ENCODE measurements around the gene SYT8.

The SYT8 gene

DNA sequence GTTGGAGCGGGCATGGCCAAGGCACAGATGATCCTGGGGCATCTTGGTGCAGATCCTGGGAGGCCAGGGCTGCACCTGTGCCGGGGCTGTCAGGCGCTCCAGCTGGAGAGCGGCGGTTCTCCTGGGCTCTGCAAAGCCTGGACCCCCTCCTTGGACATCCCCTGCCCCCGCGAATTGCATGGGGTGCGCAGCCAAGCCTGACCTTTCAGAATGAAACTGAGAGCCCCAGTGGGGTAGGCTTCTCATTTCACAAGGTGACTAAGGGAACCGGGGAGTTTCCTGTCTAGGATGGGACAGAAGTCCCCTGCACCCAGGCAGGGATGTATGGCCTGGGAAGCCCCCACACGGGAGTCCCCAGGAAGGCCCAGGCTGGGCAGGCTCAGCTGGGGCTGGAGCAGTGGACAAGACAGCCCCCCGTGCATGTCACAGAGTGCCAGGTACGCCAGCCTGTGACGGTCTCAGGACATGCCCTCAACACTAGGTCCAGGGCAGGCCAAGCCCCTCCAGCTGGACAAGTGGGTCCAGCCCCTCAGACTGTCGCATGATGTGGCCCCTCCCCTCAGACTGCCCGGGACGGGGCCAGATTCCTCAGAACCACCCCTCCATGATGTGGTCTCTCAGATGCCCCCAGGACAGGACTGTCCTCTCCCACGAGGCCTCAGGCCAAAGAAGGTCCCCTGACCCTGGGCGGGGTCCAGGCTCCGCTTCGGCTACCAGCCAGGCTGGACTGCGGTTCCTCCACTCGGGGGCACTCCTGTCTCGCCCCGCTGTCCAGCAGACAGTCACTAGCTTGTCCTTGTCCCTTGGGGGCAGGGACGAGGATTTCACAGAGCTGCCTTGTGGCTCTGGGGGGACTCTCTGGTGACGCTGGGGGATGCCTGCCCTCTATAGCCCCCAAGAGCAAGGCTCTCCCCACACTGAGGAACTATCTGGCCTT is 20.4 kb downstream of the SYT8 start:
- DNase-seq (ENCODE audit: low read depth, low spot score) = no peak
- no peak overlapping the region for H3K27ac ChIP-seq

DNA sequence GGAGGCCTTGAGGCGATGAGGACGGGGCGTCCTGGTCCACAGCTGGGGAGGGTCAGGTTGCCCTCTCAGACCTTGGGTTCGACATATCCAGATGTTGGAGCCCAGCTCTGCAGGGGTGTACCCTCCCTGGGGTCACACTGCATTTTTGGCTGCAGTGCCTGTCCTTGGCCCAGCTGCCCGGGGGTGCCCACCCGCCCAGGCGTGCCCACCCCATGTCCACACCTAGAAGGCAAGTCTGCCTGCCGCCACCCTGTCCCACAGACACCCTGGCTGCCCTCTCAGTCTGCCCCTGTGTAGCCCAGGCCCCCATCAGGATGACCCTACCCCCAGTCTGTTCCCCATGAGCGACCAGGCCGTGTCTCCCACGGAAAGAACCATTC is 21.1 kb downstream of the SYT8 start:
- no peak overlapping the region for H3K27ac ChIP-seq

DNA sequence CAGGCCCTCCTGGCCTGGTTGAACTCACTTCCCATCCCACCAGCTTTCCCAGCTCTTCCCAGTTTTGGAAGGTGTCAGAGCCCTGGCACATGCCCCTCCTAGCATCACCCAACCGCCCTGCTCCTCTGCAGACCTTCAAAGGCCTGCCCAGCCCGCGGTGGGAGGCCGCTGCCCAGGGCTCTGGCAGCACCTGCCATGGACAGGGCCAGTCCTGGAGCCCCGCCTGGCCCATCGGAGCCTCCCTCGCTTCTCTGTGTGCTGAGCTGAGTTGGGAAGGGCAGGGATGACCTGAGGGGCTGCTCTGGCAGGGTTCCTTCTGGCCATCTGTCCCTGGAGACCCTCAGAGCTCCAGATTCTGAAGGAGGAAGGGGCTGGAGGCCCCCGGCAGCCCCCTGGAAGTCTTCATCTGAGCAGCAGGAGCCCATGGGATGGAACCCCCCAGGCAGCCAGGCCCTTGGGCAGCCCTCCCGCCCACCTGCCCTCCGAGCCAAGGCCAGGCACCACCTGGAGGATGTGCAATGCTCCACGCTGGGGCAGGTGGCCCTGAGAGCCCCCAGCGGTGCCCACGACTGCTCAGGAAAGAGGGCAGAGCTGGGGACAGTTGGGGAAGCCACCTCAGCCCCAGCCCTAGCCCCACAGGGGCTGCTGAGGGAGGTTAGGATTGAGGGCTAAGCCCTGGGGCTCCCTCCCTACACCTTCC is 21.7 kb downstream of the SYT8 start:
- no peak for DNase-seq (ENCODE audit: low read depth, low spot score)
- no peak overlapping the region for H3K27ac ChIP-seq

More for the DNA sequence above, 21.1 kb downstream of the SYT8 start:
- DNase-seq (ENCODE audit: low read depth, low spot score) = no peak

DNA sequence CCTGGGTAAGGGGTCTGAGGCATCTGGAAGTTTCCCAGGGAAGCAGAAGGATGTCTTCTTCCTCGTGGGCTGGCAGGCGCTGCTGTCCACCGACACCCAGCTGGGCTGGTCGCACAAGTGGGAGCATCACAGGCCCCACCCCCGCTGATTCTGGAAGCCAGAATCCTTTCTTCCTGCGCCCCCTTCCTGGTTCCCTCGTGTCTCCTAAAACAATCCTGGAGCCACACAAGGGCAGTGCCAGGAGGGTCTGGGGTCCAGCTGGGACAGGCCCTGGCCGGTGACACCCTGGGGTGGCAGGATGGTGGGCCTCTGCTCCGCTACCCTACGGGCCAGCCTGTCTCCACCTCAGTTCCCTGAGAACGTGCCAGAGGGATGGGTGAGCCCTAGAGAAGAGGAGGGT is 22.3 kb downstream of the SYT8 start:
- no peak overlapping the region for H3K27ac ChIP-seq
- DNase-seq (ENCODE audit: low read depth, low spot score) = no peak

GRCh38 chr11:1858154-1858553 is 23.4 kb downstream of the SYT8 start:
- H3K27ac ChIP-seq = no peak overlapping the region
- DNase-seq (ENCODE audit: low read depth, low spot score) = no peak

DNA sequence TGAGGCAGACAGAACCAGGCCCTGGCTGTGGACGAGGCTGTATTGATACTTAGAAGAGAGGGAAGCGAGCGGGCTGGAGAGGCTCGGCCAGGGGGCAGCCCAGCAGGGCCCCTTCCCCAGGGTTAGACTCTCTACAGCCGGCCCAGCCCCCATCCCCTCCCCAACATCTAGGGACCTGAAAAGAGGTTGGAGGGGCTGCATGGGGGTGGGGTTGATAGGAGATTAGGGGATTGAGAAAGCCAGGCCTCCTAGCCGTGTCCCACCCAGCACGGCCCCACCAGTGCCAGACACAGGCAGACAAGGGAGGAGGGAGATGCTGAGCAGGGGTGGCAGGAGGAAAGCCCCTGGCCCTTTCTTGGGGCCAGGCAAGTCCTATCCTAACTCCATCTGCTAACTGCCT is 23.8 kb downstream of the SYT8 start:
- H3K27ac ChIP-seq = no peak overlapping the region
- no peak for DNase-seq (ENCODE audit: low read depth, low spot score)

GRCh38 chr11:1859004-1859403 is 24.2 kb downstream of the SYT8 start:
- no peak for DNase-seq (ENCODE audit: low read depth, low spot score)
- no peak overlapping the region for H3K27ac ChIP-seq

DNA sequence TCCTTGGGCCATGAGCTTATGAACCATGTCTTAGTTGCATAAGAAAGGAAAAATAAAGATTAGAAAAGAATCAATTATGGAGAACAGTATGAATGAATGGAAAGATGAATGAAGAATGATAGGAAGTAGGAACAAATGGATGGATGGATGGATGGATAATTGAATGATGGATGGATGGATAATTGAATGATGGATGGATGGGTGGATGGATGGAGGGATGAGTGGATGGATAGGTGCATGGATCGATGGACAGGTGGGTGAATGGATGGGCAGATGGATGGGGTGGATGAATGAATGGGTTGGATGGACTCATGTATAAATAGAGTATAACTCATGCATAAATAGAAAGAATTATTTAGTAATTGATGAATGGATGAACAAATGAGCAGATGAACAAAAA is 25.3 kb downstream of the SYT8 start:
- no peak for DNase-seq (ENCODE audit: low read depth, low spot score)
- H3K27ac ChIP-seq = no peak overlapping the region

DNA sequence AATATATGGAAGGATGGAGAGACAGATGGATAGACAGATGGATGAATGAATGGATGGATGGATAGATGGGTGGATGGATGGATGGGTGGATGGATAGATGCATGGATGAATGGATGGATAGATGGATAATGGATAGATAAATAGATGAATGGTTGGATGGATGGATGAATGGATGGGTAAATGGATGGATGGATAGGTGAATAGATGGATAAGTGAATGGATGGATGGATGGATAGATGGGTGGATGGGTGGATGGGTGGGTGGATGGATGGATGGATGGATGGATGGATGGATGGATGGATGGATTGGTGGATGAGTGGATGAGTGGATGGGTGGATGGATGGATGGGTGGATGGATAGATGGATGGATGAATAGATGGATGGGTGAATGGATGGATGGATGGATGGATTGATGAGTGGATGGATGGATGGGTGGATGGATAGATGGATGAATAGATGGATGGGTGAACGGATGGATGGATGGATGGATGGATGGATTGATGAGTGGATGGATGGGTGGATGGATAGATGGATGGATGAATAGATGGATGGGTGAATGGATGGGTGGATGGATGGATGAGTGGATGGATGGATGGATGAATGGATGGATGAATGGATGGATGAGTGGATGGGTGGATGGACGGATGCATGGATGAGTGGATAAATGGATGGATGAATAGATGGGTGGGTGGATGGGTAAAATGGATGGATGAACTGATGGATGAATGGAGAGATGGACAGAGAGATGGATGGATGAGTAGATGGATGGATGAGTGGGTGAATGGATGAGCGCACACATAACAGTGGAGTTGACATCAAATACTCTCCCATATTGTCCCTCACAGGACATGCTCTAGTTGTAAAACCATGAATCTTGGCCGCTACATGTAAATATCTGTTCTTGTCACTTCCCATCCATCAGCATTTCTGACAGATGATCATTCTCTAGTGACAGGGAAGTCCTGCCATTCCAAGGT is 26.9 kb downstream of the SYT8 start:
- DNase-seq (ENCODE audit: low read depth, low spot score) = no peak
- no peak overlapping the region for H3K27ac ChIP-seq

DNA sequence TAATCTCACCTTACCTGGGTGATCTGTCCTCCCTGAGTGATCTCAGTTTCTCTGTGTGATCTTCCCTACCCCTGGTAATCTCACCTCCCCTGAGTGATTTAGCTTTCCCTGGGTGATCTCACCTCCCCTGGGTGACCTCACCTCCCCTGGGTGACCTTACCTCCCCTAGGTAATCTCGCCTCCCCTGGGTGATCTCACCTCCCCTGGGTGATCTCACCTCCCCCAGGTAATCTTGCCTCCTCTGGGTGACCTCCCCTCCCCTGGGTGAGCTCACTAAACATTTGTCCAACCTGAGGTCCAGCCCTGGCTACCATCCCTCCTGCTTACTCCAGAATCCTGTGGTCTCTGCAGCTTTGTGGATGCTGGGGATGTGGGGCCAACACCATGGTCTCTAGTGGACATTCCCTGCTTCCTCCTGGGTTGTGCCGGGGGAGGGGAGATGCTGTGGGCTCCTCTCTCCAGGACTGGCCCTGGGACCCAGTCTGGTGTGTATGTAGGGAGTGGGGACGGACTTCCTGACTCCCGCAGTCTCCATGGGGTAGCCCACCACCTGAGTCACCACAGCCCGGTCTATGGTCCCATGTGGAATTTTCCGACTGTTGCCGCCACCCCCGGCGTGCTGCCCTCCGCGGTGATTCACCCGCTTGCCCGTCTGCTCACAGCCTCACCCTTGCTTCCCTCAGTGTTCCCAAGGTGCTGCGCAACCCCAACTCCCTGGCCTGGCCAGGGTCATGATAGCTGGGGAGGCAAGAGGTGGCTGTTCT is 28.0 kb downstream of the SYT8 start:
- no peak overlapping the region for H3K27ac ChIP-seq
- no peak for DNase-seq (ENCODE audit: low read depth, low spot score)

DNA sequence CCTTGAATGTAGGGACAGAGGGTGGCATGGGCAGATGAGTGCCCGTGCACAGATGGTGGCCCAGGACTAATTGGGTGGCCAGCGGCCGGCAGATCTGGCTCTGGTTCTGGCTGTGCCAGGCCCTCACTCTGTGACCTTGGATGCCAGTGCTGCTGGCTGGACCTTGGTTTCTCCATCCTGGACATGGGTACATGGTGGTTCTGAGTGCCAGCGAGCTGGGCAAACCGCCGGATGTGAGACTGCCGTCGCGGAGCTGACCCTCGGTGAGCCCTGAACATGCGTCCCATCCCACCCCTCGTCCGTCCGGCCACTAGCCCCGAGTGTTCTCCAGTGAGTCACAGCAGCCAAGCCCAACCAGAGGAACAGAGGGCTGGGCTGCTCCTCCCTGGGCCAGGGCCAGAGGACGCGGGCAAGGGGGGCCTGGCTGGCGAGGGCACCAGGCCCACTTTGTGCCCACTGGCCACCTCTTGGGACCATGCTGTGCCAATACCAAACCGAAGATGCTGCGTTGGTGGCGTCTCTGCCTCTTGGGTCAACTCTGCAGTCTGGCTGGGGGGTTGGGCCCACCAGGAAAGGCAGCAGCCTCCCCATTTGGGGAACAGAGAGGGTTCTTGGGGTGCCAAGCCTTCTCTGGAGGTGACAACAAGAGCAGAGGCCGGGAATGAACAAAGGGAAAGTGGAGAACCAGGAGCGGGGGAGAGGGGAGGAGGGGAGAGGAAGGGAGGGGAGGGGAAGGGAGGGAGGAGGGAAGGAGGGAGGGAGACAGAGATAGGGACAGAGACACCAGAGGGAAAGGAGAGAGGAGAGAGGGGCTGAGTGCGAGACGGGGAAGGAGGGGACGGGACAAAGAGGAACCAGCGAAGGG is 28.8 kb downstream of the SYT8 start:
- H3K27ac ChIP-seq = no peak overlapping the region
- DNase-seq (ENCODE audit: low read depth, low spot score) = peak; percentile 5

DNA sequence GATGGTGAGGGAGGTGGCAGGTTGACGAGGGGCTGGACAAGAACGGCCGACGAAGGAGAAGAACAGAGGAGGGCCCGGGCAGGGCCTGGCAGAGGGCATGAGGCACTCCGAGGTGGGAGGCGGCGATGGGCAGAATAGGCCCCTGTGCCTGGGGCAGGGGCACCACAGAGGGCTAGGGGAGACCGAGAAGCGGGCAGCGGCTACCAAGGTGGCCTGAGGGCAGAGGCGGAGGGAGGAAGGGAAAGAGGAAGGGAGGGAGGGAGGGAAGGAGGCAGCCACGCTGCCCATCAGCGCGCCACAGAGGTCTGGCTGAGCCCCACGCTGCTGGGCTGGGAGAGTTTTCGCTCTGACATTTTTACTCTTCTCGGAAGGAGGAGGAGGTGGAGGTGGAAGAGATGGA is 29.4 kb downstream of the SYT8 start:
- no peak for DNase-seq (ENCODE audit: low read depth, low spot score)
- no peak overlapping the region for H3K27ac ChIP-seq

DNA sequence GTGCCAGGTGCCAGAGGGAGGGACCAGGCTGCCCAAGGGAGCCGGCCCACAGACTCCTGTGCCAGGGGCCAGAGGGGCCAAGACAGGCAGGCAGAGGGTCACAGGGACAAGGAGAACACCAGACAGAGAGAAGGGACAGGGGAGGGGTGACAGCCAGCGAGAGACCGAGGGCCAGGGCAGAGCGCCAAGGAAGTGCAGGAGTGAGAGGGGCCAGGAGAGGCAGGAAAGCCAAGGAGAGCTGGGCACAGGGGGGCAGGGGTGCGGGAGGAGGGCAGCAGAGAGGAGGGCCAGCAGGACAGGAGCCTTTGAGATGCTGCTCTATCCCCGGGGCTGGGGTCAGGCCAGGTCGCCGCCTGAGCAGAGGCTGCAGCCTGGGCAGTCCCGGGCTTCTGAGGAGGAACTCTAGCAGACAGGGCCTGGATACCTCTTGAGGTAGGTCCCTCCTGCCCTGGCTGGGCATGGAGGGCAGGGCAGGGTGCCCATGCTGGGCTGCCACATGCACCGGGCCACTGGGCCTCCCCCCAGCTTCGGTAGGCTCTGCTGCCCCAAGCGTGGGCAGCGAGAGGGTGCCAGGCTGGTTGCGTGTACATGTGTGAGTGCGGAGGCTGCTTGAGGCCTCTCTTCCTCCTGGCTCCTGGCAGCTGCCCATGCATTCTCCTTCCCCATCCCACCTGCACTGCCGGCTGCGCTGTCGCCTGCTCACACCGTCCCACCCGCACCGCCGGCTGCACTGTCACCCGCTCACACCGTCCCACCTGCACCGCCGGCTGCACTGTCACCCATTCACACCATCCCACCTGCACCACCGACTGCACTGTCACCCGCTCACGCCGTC is 30.3 kb downstream of the SYT8 start:
- no peak for DNase-seq (ENCODE audit: low read depth, low spot score)
- no peak overlapping the region for H3K27ac ChIP-seq

- H3K27ac ChIP-seq = no peak overlapping the region
- DNase-seq (ENCODE audit: low read depth, low spot score) = no peak
Observed at GRCh38 chr11:1866226-1866625, 31.4 kb downstream of the SYT8 start.

- no peak overlapping the region for H3K27ac ChIP-seq
- no peak for DNase-seq (ENCODE audit: low read depth, low spot score)
Observed at GRCh38 chr11:1866776-1867175, 32.0 kb downstream of the SYT8 start.

DNA sequence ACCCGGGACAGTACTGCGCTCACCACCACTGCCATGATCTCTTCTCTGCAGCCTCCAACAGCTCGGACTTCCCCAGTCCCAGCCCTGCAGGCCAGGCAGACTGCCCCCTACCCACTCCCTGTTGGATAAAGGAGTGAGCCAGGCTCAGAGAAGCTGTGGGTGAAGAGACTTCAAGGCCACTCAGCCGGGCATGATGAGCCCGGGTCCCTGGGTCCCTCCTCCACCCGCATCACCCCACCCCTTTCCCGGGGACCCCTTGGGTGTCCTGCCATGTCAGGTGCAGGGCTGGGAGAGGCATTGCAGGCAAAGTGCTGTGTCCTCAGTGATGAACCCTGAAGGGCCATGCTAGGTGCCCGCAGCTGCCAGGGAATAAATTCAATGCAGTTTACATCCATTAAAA is 32.6 kb downstream of the SYT8 start:
- DNase-seq (ENCODE audit: low read depth, low spot score) = no peak
- no peak overlapping the region for H3K27ac ChIP-seq

DNA sequence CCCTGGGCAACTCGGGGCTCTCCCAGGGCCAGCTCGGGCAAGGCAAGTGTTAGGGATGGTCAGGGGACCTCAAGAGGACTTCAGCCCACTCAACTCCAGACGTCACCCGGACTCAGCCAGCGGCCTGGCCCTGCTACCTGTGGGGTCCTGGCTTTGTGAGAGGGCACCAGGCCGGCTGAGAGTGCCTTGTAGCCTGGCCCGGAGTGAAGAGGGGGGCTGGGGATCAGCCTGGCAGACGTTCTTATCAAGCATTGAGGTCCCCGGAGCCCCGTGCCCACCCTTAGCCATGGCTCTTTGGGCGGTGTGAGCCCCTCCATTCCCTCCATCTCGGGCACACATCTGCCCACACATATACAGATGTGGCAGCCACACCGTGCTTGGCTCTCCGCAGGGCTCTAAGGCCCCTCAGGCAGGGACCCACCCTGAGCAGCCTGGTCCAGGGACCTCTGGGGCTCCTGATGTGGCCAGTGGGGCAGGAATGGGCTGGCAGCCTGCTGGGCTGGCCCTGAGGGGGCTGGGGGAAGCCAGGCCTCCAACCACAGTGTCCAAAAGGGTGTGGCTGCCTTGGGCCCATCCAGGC is 33.4 kb downstream of the SYT8 start:
- no peak overlapping the region for H3K27ac ChIP-seq
- no peak for DNase-seq (ENCODE audit: low read depth, low spot score)
